ENCODE results near the gene TADA2B. TPM values are rescaled to one million over a fixed set of nuclear protein-coding genes. Genes with fewer than 3 reads are reported as not detected.
A peak's percentile ranks its signal among the peaks of the same experiment; 100 is the strongest.
"Not testable (repeated sequence)": the region's sequence is repeated elsewhere in the genome, so short reads cannot be mapped to it uniquely, and the experiment has no call there.

The TADA2B gene
- total RNA-seq, 3 donors from 2014 or later (not counting 1 experiment from before 2014, with no cell fraction given): 22.7 to 36.3 (median 35.9) TPM

GRCh38 chr4:7075962-7076695 is 33.0 kb downstream of the TADA2B start:
- Mint-ChIP-seq H3K9me3 (no peaks in the 10 kb centered on the region), H3K36me3 (peaks cover 10% of the 10 kb centered on the region), H3K4me1 (peaks cover 0 to under 1% of the 10 kb centered on the region in 2 donors), H3K4me3 (no peak overlapping the region), H3K27ac (no peak overlapping the region), H3K27me3 (ENCODE audit: low read depth in 2 of 2) (peaks cover 16 to 26% of the 10 kb centered on the region in 2 donors)
- no peaks in the 10 kb centered on the region for H3K27me3 ChIP-seq (ENCODE audit: control insufficient read depth, insufficient read depth, low read length)
- H3K9me3 ChIP-seq (ENCODE audit: control insufficient read depth, insufficient read depth, low read length): no peaks in the 10 kb centered on the region
- 85% methylated on average over 25 of the region's 25 CpGs for WGBS (ENCODE audit: insufficient coverage)
- H3K4me1 ChIP-seq (ENCODE audit: control insufficient read depth, insufficient read depth, low read length): no peaks in the 10 kb centered on the region
- ATAC-seq (no peak), DNase-seq (no peak)
- intact Hi-C loops (cut with micrococcal nuclease): no loop called here
- H3K27ac ChIP-seq (ENCODE audit: low read length): no peak overlapping the region
- TF ChIP-seq CTCF (IDR thresholded peaks at IDR 0.05): no peak
- H3K36me3 ChIP-seq (ENCODE audit: control insufficient read depth, insufficient read depth, low read length): no peaks in the 10 kb centered on the region
- H3K4me3 ChIP-seq (ENCODE audit: low read length): no peak overlapping the region

GRCh38 chr4:7076696-7077082 is 33.5 kb downstream of the TADA2B start:
- Mint-ChIP-seq H3K4me3 (no peak overlapping the region), H3K27ac (no peak overlapping the region), H3K27me3 (ENCODE audit: low read depth in 2 of 2) (peaks cover 19 to 22% of the 10 kb centered on the region in 2 donors), H3K9me3 (no peaks in the 10 kb centered on the region), H3K4me1 (no peaks in the 10 kb centered on the region), H3K36me3 (peaks cover 10% of the 10 kb centered on the region)
- ATAC-seq (peak in 1 of 3 donors; percentile 6), DNase-seq (no peak)
- no peak overlapping the region for H3K27ac ChIP-seq (ENCODE audit: low read length)
- 63% methylated on average over 6 of the region's 6 CpGs for WGBS (ENCODE audit: insufficient coverage)
- no peak for TF ChIP-seq CTCF (IDR thresholded peaks at IDR 0.05)
- H3K9me3 ChIP-seq (ENCODE audit: control insufficient read depth, insufficient read depth, low read length): no peaks in the 10 kb centered on the region
- H3K4me1 ChIP-seq (ENCODE audit: control insufficient read depth, insufficient read depth, low read length): no peaks in the 10 kb centered on the region
- no peaks in the 10 kb centered on the region for H3K27me3 ChIP-seq (ENCODE audit: control insufficient read depth, insufficient read depth, low read length)
- no peak overlapping the region for H3K4me3 ChIP-seq (ENCODE audit: low read length)
- no peaks in the 10 kb centered on the region for H3K36me3 ChIP-seq (ENCODE audit: control insufficient read depth, insufficient read depth, low read length)
- intact Hi-C loops (cut with micrococcal nuclease): no loop called here

GRCh38 chr4:7077371-7077770 is 34.2 kb downstream of the TADA2B start:
- DNase-seq (no peak), ATAC-seq (no peak)
- H3K4me3 Mint-ChIP-seq: no peak overlapping the region
- H3K27ac Mint-ChIP-seq: no peak overlapping the region
- Histone ChIP-seq H3K4me3 (ENCODE audit: low read length) (no peak overlapping the region), H3K4me1 (ENCODE audit: control insufficient read depth, insufficient read depth, low read length) (no peaks in the 10 kb centered on the region), H3K27ac (ENCODE audit: low read length) (no peak overlapping the region), H3K27me3 (ENCODE audit: control insufficient read depth, insufficient read depth, low read length) (no peaks in the 10 kb centered on the region), H3K9me3 (ENCODE audit: control insufficient read depth, insufficient read depth, low read length) (no peaks in the 10 kb centered on the region), H3K36me3 (ENCODE audit: control insufficient read depth, insufficient read depth, low read length) (no peaks in the 10 kb centered on the region)
- peaks cover 19 to 22% of the 10 kb centered on the region in 2 donors for H3K27me3 Mint-ChIP-seq (ENCODE audit: low read depth in 2 of 2)
- H3K9me3 Mint-ChIP-seq: no peaks in the 10 kb centered on the region
- intact Hi-C loops (cut with micrococcal nuclease): no loop called here
- no peaks in the 10 kb centered on the region for H3K4me1 Mint-ChIP-seq
- H3K36me3 Mint-ChIP-seq: peaks cover 10% of the 10 kb centered on the region
- 87% methylated on average over 12 of the region's 12 CpGs for WGBS (ENCODE audit: insufficient coverage)
- no peak for TF ChIP-seq CTCF (IDR thresholded peaks at IDR 0.05)

- H3K27me3 ChIP-seq (ENCODE audit: control insufficient read depth, insufficient read depth, low read length): peaks cover 4% of the 10 kb centered on the region
- intact Hi-C loops (cut with micrococcal nuclease): no loop called here
- no peak for TF ChIP-seq CTCF (IDR thresholded peaks at IDR 0.05)
- peaks cover 10% of the 10 kb centered on the region for H3K36me3 Mint-ChIP-seq
- H3K4me1 ChIP-seq (ENCODE audit: control insufficient read depth, insufficient read depth, low read length): no peaks in the 10 kb centered on the region
- no peaks in the 10 kb centered on the region for H3K9me3 Mint-ChIP-seq
- ATAC-seq (no peak), DNase-seq (no peak)
- H3K4me3 ChIP-seq (ENCODE audit: low read length): no peak overlapping the region
- H3K36me3 ChIP-seq (ENCODE audit: control insufficient read depth, insufficient read depth, low read length): no peaks in the 10 kb centered on the region
- WGBS (ENCODE audit: insufficient coverage): 78% methylated on average over 5 of the region's 5 CpGs
- H3K27ac Mint-ChIP-seq: no peak overlapping the region
- H3K4me3 Mint-ChIP-seq: no peak overlapping the region
- no peaks in the 10 kb centered on the region for H3K4me1 Mint-ChIP-seq
- H3K9me3 ChIP-seq (ENCODE audit: control insufficient read depth, insufficient read depth, low read length): no peaks in the 10 kb centered on the region
- H3K27ac ChIP-seq (ENCODE audit: low read length): no peak overlapping the region
- peaks cover 22 to 23% of the 10 kb centered on the region in 2 donors for H3K27me3 Mint-ChIP-seq (ENCODE audit: low read depth in 2 of 2)
Measured at GRCh38 chr4:7078025-7078424, 34.9 kb downstream of the TADA2B start.

- DNase-seq; H3K4me3 ChIP-seq (ENCODE audit: low read length); H3K4me3 Mint-ChIP-seq; ATAC-seq; H3K9me3 ChIP-seq (ENCODE audit: control insufficient read depth, insufficient read depth, low read length); H3K27ac ChIP-seq (ENCODE audit: low read length); H3K36me3 ChIP-seq (ENCODE audit: control insufficient read depth, insufficient read depth, low read length); H3K4me1 ChIP-seq (ENCODE audit: control insufficient read depth, insufficient read depth, low read length); H3K27ac Mint-ChIP-seq; H3K9me3 Mint-ChIP-seq; intact Hi-C loops (cut with micrococcal nuclease); H3K4me1 Mint-ChIP-seq: not testable (repeated sequence)
- peaks cover 12% of the 10 kb centered on the region for H3K27me3 ChIP-seq (ENCODE audit: control insufficient read depth, insufficient read depth, low read length)
- peaks cover 10% of the 10 kb centered on the region for H3K36me3 Mint-ChIP-seq
- H3K27me3 Mint-ChIP-seq (ENCODE audit: low read depth in 2 of 2): peaks cover 32 to 33% of the 10 kb centered on the region in 2 donors
Measured at GRCh38 chr4:7079483-7079882, 36.3 kb downstream of the TADA2B start.
